ENCODE results near the gene CERS6.

DNA sequence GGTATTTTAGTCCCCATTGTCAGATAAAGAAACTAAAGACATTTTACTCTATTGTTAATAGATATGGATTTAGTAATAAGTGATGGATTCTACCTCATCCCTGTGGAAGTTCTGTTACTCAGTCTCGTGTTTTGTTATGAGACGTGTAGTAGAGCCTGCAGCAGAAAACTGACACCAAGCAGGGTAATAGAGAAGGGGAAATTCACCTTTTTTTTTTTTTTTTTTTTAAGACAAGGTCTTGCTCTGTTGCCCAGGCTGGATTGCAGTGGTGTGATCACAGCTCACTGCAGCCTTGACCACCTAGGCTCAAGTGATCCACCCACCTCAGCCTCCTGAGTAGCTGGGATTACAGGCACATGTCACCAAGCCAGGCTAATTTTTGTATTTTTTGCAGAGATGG is 164.5 kb downstream of the CERS6 start:
- TF ChIP-seq, protein P1, sequence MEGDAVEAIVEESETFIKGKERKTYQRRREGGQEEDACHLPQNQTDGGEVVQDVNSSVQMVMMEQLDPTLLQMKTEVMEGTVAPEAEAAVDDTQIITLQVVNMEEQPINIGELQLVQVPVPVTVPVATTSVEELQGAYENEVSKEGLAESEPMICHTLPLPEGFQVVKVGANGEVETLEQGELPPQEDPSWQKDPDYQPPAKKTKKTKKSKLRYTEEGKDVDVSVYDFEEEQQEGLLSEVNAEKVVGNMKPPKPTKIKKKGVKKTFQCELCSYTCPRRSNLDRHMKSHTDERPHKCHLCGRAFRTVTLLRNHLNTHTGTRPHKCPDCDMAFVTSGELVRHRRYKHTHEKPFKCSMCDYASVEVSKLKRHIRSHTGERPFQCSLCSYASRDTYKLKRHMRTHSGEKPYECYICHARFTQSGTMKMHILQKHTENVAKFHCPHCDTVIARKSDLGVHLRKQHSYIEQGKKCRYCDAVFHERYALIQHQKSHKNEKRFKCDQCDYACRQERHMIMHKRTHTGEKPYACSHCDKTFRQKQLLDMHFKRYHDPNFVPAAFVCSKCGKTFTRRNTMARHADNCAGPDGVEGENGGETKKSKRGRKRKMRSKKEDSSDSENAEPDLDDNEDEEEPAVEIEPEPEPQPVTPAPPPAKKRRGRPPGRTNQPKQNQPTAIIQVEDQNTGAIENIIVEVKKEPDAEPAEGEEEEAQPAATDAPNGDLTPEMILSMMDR (IDR thresholded peaks at IDR 0.05): no peak
- no peak for TF ChIP-seq POLR2AphosphoS5 (IDR thresholded peaks at IDR 0.05; ENCODE audit: low read depth, low read length)
- TF ChIP-seq SIN3A (IDR thresholded peaks at IDR 0.05; ENCODE audit: borderline replicate concordance, insufficient read depth, low read depth, low read length): no peak
